Measurements from ENCODE around the gene CALN1.

DNA sequence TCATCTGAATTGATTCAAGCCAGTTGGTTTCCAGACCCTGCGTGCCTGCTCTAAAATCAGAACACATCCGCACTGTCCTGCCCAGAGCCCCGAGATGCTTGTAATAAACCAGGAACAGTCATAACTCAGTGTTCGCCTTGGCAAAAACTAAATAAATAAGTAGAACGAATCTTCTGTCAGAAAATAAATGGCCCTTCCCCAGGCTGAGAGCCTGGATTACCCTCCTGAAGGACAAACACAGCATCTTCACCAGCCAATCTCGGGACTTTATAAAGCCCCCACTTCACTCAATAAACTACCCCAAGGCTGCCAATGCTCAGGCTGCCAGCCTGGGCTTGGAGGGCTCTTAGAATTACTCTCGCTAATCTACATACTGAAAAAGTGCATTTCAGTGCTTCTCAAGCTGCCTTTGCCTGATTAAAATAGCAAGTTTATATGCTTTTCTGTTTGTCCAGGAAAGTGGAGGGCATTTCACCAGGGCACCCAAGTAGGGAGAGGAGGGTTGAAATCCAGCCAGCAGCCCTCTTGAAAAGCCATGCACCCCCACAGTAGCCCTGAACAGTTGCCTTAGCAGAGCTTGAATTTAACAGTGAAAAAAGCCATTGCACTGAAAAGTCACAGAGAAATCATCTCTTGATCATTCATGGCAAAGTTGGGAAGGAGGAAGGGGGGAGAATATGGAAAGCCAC, 136.6 kb downstream of the CALN1 start:
- TF ChIP-seq EZH2 (IDR thresholded peaks at IDR 0.05; ENCODE audit: low read length) = no peak
- TF ChIP-seq, protein P1, sequence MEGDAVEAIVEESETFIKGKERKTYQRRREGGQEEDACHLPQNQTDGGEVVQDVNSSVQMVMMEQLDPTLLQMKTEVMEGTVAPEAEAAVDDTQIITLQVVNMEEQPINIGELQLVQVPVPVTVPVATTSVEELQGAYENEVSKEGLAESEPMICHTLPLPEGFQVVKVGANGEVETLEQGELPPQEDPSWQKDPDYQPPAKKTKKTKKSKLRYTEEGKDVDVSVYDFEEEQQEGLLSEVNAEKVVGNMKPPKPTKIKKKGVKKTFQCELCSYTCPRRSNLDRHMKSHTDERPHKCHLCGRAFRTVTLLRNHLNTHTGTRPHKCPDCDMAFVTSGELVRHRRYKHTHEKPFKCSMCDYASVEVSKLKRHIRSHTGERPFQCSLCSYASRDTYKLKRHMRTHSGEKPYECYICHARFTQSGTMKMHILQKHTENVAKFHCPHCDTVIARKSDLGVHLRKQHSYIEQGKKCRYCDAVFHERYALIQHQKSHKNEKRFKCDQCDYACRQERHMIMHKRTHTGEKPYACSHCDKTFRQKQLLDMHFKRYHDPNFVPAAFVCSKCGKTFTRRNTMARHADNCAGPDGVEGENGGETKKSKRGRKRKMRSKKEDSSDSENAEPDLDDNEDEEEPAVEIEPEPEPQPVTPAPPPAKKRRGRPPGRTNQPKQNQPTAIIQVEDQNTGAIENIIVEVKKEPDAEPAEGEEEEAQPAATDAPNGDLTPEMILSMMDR (optimal IDR thresholded peaks at IDR 0.05 in 1 of 3, IDR thresholded peaks at IDR 0.05 in 1 of 3, conservative IDR thresholded peaks at IDR 0.05 in 1 of 3; ENCODE audit: extremely low read depth in 1 of 3, insufficient read depth in 2 of 3, low read length in 3 of 3) = no peak
